ENCODE measurements around the gene RRP15. TPM values are rescaled to one million over a fixed set of nuclear protein-coding genes. Genes with fewer than 3 reads are reported as not detected.

Gene RRP15
- total and polyA plus RNA-seq, 9 of the 15 experiments (the other 6 are each of a cell fraction or from before 2014, with no cell fraction given) = 9.5 to 58.1 (median 29.3) TPM

DNA sequence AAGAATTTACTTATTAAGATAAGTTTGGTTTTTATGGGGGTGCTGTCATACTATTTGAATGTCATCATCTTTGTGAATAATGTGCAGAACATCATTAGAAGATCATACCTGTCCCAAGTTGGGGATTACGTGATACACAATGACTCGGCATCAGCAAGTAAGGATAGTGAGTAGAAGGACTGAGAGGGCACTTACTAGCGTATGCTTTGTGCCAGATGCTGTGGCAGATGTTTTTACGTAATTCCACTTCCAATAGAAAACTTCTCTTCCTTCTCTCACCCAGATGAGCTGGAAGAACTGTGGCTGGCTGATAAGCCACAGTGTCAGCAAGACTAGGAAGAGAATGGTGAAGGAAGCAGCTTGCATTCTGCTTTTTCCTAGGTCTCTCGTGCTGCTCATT lies 32.0 kb downstream of the RRP15 start (continued):
- TF ChIP-seq, protein P1, sequence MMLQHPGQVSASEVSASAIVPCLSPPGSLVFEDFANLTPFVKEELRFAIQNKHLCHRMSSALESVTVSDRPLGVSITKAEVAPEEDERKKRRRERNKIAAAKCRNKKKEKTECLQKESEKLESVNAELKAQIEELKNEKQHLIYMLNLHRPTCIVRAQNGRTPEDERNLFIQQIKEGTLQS (IDR thresholded peaks at IDR 0.05) = peak; percentile 58
- TF ChIP-seq, protein P1 (CRISPR knock-in tag; conservative IDR thresholded peaks at IDR 0.05) = no peak
- TF ChIP-seq EHMT2 (IDR thresholded peaks at IDR 0.05) (no peak), TEAD4 (IDR thresholded peaks at IDR 0.05; ENCODE audit: low read length) (peak; percentile 71), TEAD4 (CRISPR knock-in tag; IDR thresholded peaks at IDR 0.05; ENCODE audit: borderline replicate concordance) (no peak), MTA2 (IDR thresholded peaks at IDR 0.05; ENCODE audit: low read depth) (peak; percentile 40)
- TF ChIP-seq, protein P2, sequence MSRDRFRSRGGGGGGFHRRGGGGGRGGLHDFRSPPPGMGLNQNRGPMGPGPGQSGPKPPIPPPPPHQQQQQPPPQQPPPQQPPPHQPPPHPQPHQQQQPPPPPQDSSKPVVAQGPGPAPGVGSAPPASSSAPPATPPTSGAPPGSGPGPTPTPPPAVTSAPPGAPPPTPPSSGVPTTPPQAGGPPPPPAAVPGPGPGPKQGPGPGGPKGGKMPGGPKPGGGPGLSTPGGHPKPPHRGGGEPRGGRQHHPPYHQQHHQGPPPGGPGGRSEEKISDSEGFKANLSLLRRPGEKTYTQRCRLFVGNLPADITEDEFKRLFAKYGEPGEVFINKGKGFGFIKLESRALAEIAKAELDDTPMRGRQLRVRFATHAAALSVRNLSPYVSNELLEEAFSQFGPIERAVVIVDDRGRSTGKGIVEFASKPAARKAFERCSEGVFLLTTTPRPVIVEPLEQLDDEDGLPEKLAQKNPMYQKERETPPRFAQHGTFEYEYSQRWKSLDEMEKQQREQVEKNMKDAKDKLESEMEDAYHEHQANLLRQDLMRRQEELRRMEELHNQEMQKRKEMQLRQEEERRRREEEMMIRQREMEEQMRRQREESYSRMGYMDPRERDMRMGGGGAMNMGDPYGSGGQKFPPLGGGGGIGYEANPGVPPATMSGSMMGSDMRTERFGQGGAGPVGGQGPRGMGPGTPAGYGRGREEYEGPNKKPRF (IDR thresholded peaks at IDR 0.05; ENCODE audit: low read depth, low read length) = no peak
- TF ChIP-seq, protein P3, sequence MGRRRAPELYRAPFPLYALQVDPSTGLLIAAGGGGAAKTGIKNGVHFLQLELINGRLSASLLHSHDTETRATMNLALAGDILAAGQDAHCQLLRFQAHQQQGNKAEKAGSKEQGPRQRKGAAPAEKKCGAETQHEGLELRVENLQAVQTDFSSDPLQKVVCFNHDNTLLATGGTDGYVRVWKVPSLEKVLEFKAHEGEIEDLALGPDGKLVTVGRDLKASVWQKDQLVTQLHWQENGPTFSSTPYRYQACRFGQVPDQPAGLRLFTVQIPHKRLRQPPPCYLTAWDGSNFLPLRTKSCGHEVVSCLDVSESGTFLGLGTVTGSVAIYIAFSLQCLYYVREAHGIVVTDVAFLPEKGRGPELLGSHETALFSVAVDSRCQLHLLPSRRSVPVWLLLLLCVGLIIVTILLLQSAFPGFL (CRISPR knock-in tag; IDR thresholded peaks at IDR 0.05) = 0 out of 2 replicates have a peak, but pooled peaks have one; percentile 53

Data from K562 (cell line).